GM19099 (cell line): ENCODE measurements around the gene RCAN1.

ENCODE experiments used
- POLR2A ChIP-seq: IDR thresholded peaks from 3 replicates; pipeline ENCODE4 v1.6.1; 2011; ENCODE audit warnings: low read depth; ENCODE audit not compliant: insufficient read length; ENCODE audit errors: extremely low read depth

The RCAN1 gene

GRCh38 chr21:34524646-34525601, 90.0 kb downstream of the RCAN1 start:
- no peak for TF ChIP-seq POLR2A

- no peak for TF ChIP-seq POLR2A
Measured at GRCh38 chr21:34523019-34523555, 91.8 kb downstream of the RCAN1 start.

GRCh38 chr21:34522284-34522683, 92.6 kb downstream of the RCAN1 start:
- no peak for TF ChIP-seq POLR2A

GRCh38 chr21:34521561-34521960, 93.4 kb downstream of the RCAN1 start:
- no peak for TF ChIP-seq POLR2A

GRCh38 chr21:34520764-34521508, 94.0 kb downstream of the RCAN1 start:
- TF ChIP-seq POLR2A: no peak

GRCh38 chr21:34520281-34520680, 94.6 kb downstream of the RCAN1 start:
- no peak for TF ChIP-seq POLR2A

GRCh38 chr21:34519694-34520093, 95.2 kb downstream of the RCAN1 start:
- no peak for TF ChIP-seq POLR2A

- TF ChIP-seq POLR2A: no peak
Measured at GRCh38 chr21:34519016-34519415, 95.9 kb downstream of the RCAN1 start.

GRCh38 chr21:34518301-34518700, 96.6 kb downstream of the RCAN1 start:
- TF ChIP-seq POLR2A: no peak

GRCh38 chr21:34517491-34518245, 97.2 kb downstream of the RCAN1 start:
- no peak for TF ChIP-seq POLR2A

- TF ChIP-seq POLR2A: no peak
Measured at GRCh38 chr21:34517039-34517438, 97.9 kb downstream of the RCAN1 start.

- TF ChIP-seq POLR2A: no peak
Measured at GRCh38 chr21:34514576-34515115, 100.3 kb downstream of the RCAN1 start.

- no peak for TF ChIP-seq POLR2A
Measured at GRCh38 chr21:34513129-34513675, 101.7 kb downstream of the RCAN1 start.

GRCh38 chr21:34511787-34512455, 103.0 kb downstream of the RCAN1 start, which contains the start of gene KCNE1:
Gene KCNE1 (minus strand): TSS chr21:34512210. CDS start chr21:34449634, 62,576 bp downstream.
- TF ChIP-seq POLR2A: no peak

GRCh38 chr21:34511181-34511580, 103.7 kb downstream of the RCAN1 start:
- TF ChIP-seq POLR2A: no peak
